HG02852 (cell line): ENCODE data around the gene ARAF.
"Not testable (repeated sequence)": the region's sequence is repeated elsewhere in the genome, so short reads cannot be mapped to it uniquely, and the experiment has no call there.

Experiments used
- ATAC-seq: cut with Tn5 transposase; IDR thresholded peaks from one replicate; pipeline ENCODE4 v1.9.1; 2021; ENCODE audit warnings: mild to moderate bottlenecking, moderate library complexity; ENCODE audit not compliant: unreplicated experiment

The ARAF gene

GRCh38 chrX:47584714-47585113 is 23.7 kb downstream of the ARAF start:
- ATAC-seq, result no peak

DNA sequence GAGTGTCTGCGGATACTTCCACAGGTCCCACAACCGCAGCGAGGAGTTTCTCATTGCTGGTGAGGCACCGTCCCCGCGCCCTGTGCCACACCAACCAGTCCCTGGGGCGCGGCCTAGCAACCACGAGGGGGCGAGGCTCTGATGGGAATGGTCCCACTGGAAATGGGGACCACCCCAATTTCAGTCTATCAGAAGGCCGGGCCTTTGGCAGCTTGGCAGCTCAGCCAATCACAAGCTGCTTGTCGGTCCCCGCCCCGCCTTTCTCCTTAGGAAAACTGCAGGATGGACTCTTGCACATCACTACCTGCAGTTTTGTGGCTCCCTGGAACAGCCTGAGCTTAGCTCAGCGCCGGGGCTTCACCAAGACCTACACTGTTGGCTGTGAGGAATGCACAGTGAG is 24.3 kb downstream of the ARAF start:
- ATAC-seq, result no peak

DNA sequence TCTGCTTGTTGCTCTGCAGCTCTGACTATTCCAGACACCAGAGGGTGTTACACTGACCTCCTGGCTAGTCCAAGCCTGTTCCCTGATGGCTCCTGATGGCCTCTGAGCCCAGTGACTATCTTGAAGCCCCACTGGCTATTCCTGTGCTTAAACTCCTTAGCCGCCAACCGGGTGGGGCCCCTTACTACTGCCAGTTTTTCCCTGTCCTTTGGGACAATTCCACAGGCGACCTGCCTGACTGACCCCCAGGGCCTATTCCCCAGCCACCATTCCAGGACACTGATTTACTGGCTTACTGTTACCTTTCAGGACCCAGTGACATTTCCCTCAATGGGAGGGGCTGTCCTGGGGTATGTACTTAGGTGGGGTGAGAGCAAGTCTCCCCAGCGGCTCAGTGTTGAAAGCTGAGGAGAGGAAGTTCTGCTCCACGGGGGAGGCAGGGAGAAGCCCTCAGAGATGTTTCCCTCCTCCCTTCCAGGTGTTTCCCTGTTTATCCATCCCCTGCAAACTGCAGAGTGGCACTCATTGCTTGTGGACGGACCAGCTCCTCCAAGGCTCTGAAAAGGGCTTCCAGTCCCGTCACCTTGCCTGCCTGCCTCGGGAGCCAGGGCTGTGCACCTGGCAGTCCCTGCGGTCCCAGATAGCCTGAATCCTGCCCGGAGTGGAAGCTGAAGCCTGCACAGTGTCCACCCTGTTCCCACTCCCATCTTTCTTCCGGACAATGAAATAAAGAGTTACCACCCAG is 25.2 kb downstream of the ARAF start:
- ATAC-seq, result no peak

GRCh38 chrX:47587091-47587891 is 26.3 kb downstream of the ARAF start:
- ATAC-seq, result no peak

DNA sequence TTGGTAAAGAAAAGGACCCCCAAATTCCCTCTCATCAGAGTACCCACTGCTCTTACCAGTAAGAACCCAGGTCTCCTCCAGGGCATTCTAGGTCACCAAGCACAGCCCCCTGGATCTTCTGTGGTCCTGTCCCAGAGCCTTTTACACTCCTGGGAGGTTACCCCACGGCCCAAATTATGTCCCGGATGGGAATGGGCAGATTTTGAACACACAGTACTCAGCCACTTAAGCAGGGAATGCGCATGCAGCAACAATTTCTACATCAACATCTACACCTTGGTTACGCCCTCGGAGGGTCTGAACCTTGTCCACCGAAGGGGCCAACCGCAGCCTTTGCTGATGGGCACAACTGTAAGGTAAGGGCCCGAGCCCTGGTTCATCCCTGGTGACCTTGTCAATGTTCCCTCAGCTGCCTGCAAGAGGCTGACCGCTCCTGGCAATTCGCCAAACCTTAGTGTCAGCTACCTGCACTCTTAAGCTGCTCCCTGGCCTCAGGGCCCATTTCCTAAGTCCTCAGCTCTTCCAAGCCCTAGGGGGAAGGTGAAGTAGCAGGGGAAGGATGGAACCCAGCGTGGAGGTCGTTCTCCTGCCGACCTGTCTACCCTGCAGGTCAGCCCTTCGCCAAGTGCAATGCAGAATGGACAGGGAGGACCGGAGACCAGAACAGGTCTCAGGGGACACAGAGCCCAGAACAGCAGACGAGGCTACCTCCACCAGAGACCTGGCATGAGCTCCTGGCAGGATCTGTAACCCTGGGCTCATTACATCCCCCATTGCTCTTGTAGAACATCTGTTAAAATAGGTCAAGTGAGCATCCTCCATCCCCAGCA is 27.1 kb downstream of the ARAF start:
- ATAC-seq, result no peak

DNA sequence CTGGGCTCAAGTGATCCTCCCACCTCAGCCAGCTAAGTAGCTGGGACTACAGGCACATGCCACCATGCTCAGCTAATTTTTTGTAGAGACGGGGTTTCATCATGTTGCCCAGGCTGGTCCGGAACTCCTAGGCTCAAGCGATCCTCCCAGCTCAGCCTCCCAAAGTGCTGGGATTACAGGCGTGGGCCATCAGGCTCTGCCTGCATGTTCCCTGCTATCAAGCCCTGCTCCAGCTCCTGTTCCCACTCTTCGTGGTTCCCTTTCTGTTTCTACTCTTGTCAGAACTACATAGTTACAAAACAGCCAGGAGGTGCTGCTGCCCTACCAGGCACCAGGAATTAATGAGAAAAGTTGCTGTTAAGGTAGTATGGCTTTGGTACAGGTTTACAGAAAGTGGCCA is 30.0 kb downstream of the ARAF start:
- no peak for ATAC-seq

DNA sequence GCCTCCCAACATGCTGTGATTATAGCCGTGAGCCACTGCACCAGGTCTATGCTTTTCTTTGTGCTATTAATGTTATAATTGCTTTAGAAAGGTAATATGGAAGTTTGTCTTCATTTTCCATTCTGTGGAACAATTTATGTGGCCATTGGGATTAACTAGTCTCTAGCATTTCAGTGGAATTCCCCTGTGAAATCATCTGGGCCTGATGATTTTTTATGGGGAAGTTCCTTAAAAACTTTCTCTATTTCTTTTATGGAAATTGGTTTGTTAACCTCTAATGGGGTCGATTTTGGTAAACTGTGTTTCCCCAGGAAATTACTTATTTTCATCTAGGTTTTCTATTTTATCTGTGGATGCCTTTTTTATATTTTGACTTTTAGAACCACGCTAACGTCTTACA is 32.5 kb downstream of the ARAF start:
- no peak for ATAC-seq

GRCh38 chrX:47595716-47596251 is 34.8 kb downstream of the ARAF start:
- no peak for ATAC-seq

DNA sequence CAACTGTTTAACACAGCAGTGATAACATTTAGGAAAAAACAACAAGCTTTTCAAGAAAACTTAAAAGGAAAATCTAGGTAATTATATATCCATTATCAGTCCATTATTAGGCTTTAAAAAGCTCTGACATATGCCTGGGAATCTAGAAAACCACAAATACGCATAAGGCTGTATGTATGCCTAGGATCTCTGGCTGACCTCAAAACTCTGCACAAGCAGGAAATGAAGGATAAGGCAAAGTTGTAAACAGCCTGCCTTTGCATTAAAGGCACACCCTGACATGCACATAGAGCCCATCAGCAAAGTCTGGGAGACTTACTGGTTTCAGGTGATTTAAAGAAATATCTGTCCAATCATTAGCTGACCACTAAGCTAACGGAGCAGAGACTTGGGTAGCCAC is 35.3 kb downstream of the ARAF start:
- ATAC-seq, result no peak

- no peak for ATAC-seq
These were observed 36.2 kb downstream of the ARAF start for GRCh38 chrX:47597222-47597621.

DNA sequence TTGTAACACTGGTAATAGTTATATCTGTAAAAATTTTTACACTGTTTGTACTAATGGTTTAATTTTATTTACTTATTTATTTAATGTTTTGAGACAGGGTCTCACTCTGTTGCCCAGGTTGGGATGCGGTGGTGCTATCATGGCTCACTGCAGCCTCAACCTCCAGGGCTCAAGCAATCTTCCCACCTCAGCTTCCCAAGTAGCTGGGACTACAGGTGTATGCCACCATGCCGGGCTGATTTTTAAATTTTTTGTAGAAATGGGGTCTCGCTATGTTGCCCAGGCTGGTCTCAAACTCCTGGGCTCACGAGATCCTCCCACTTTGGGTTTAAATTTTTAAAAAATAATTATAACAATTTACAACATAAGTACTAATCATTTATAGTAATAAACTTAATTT is 42.1 kb downstream of the ARAF start:
- ATAC-seq, result not testable (repeated sequence)

DNA sequence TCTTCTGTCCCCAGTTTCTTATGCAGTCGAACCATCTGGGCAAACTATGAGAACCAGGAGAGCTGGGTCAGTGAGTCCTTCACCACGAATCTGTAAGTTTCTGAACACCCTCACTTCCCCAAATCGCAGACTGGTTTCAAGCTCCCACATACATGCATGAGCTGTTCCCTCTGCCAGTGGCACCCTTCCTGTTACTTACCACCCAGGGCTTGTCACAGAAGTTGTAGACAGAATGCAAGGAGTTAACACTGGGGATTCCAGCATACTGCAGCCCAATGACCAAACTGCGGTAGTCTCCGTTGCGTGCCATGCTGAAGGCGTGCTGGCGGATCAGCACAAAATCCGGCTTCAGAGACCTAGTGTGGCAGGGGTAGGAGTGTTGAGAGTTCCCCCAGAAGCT is 44.0 kb downstream of the ARAF start:
- ATAC-seq, result no peak

DNA sequence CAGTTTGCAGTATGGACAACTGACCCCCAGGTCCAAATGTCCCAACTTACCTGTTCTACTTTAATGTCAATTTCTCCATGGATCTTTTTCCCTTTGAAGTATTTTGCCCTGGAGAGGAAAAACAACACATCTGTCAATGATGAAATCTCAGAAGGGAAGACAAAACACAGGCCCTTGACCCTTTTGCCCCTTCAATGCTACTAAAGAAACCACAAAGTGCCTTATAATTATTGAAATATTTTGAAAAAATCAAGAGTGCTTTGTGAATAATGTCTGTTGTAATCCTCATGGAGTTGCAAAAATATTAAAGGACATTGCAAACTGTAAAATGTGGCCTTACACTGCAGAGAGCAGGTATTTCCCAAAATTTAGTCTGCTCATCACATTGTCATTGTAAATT is 46.1 kb downstream of the ARAF start:
- no peak for ATAC-seq

DNA sequence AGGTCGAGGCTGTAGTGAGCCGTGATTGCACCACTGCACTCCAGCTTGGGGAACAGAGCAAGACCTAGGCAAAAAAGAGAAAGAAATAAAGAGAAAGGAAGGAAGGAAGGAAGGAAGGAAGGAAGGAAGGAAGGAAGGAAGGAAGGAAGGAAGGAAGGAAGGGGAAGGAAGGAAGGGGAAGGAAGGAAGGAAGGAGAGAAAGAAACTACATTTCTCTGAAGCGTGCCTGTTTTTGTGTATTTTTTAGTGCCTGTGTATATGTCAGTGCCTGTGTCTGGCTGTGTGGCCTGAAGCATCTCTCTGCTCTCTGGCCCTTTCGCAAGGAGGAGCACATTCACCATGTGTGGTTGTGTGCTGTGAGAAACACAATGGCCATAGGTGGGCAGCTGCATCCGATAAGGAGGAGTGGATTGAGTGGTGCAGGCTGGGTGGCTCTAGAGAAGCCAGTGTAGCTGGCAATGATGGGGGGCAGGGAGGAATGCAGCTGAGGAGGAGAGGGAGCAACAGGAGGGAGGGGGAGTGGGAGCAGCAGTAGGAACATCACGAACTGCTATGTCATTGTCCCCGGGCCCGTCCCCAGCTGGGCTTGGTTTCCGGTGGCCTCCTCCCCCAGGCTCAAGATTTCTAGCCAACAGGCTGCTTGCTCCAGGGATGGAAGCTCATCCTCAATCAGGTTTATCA is 47.3 kb downstream of the ARAF start:
- no peak for ATAC-seq

DNA sequence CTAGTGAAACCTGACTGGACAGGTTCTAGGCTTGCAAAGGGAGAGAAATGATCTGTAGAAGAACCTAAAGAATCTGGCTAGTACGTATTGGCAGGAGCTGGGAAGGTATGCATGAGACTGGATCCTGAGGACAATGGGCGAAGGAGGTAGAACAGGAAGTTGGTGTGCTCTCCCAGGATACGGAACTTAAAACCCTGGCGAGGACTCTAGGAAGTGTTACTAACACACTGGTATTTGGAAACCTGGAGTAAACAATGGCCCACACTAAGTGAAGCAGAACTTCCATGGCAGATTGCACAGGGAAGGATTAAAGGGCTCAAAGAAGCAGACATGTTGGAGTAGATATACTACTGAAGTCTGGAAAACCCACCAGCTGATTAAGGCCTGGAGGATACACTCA is 49.5 kb downstream of the ARAF start:
- ATAC-seq, result no peak

GRCh38 chrX:47611489-47611888 is 50.5 kb downstream of the ARAF start:
- ATAC-seq, result no peak

DNA sequence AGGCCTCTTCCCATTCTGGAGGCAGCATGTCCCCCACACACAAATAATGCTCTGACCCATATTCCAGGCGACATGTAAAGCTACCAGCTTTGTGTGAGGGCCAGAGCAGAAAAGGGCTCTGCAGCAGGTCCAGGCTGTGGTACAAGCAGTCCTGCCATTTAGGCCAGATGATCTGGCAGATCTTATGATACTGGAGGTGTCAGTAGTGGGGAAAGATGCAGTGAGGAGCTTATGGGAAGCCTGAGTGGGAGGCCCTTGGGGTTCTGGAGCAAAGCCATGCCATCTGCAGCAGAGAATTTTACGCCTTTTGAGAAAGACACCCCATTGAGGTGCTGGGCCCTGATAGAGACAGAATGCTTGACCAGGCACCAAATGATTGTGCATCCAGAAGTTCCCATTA is 50.9 kb downstream of the ARAF start:
- no peak for ATAC-seq

DNA sequence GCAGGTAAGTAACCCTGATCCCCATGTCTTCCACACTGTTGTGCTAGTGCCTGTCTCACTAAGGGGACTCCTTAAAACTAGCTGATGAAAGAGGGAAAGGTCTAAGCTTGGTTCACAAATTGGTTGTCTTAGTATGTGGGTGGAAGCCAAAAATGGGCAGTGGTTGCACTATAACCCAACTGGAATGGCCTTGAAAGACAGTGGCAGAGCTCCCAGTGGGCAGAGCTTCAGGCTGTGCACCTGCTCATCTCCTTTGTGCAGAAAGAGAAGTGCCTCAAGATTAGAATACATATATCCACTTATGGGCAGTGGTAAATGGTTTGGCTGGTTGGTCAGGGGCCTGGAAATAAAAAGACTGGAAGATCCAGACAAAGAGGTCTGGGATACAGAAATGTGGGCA is 51.4 kb downstream of the ARAF start:
- no peak for ATAC-seq

- ATAC-seq, result no peak
These were observed 52.1 kb downstream of the ARAF start for GRCh38 chrX:47613082-47613481.

DNA sequence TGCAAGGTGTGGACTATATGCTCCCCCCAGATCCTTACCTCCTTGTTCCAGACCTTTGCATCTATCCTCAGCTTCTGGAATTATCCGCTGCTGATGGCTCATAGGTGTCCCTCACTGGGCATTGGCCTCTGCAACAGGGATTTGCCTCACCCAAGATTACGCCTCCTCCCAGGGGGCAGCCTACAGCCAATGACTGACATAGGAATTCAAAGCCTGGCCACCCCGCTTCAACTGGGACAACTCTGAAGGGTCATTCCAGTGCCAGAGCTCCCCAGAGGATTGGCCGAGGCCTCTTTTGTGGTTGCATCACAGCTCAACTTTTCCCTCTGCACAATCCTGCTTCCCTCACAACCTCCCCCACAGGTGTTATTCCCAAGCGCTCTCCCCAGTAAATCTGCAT is 53.6 kb downstream of the ARAF start:
- no peak for ATAC-seq
